GM23248 (cell line): ENCODE measurements around the gene MAML2. TPM values are rescaled to one million over a fixed set of nuclear protein-coding genes. Genes with fewer than 3 reads are reported as not detected.
A peak's percentile ranks its signal among the peaks of the same experiment; 100 is the strongest.

ENCODE experiments used
- DNase-seq: peaks from one replicate; pipeline ENCODE4 v3.0.0-alpha.2; 2015
- H2AFZ ChIP-seq: fragments of 200-600 bp; sonication (generic); 2 replicates; pipeline ENCODE4 v1.6.1; 2016; ENCODE audit warnings: antibody characterized with exemption
- H3F3A ChIP-seq: fragments of 200-600 bp; sonication (generic); 2 replicates; pipeline ENCODE4 v1.6.1; 2016; ENCODE audit warnings: mild to moderate bottlenecking, antibody characterized with exemption, mixed run types; ENCODE audit not compliant: insufficient read depth
- H3K27ac ChIP-seq: fragments of 200-600 bp; sonication (generic); 2 replicates; pipeline ENCODE4 v1.5.1; 2016; ENCODE audit warnings: mild to moderate bottlenecking
- H3K27me3 ChIP-seq: fragments of 200-600 bp; sonication (generic); replicated peaks from 2 replicates; pipeline ENCODE4 v1.6.1; 2016; ENCODE audit warnings: mild to moderate bottlenecking; ENCODE audit not compliant: insufficient read depth
- H3K36me3 ChIP-seq: fragments of 200-600 bp; sonication (generic); 2 replicates; pipeline ENCODE4 v1.6.1; 2016; ENCODE audit warnings: low read depth, mild to moderate bottlenecking
- H3K4me1 ChIP-seq: fragments of 200-600 bp; sonication (generic); 2 replicates; pipeline ENCODE4 v1.6.1; 2016; ENCODE audit warnings: mild to moderate bottlenecking; ENCODE audit not compliant: insufficient read depth
- H3K4me2 ChIP-seq: fragments of 200-600 bp; sonication (generic); one replicate; pipeline ENCODE4 v1.6.1; 2016; ENCODE audit warnings: mild to moderate bottlenecking; ENCODE audit not compliant: unreplicated experiment
- H3K4me3 ChIP-seq: fragments of 200-600 bp; sonication (generic); 2 replicates; pipeline ENCODE4 v1.5.1; 2016; ENCODE audit warnings: mild to moderate bottlenecking
- H3K79me2 ChIP-seq: fragments of 200-600 bp; sonication (generic); 2 replicates; pipeline ENCODE4 v1.6.1; 2016; ENCODE audit warnings: mild to moderate bottlenecking; ENCODE audit not compliant: insufficient read depth
- H3K9ac ChIP-seq: fragments of 200-600 bp; sonication (generic); 2 replicates; pipeline ENCODE4 v1.6.1; 2016; ENCODE audit warnings: mild to moderate bottlenecking
- H3K9me2 ChIP-seq: fragments of 200-600 bp; sonication (generic); 2 replicates; pipeline ENCODE4 v1.6.1; 2016; ENCODE audit warnings: mixed run types, mild to moderate bottlenecking, moderate library complexity; ENCODE audit not compliant: insufficient read depth
- H3K9me3 ChIP-seq: fragments of 200-600 bp; sonication (generic); one replicate; pipeline ENCODE4 v1.6.1; 2017; ENCODE audit warnings: low read depth
- H4K20me1 ChIP-seq: fragments of 200-600 bp; sonication (generic); 2 replicates; pipeline ENCODE4 v1.6.0; 2016; ENCODE audit not compliant: insufficient read depth
- EZH2 ChIP-seq: fragments of 200-600 bp; sonication (generic); IDR thresholded peaks from 2 replicates; pipeline ENCODE4 v1.6.1; 2018; ENCODE audit warnings: antibody characterized with exemption, mild to moderate bottlenecking; ENCODE audit not compliant: insufficient read depth, poor library complexity, severe bottlenecking
- EZH2phosphoT487 ChIP-seq: fragments of 200-600 bp; sonication (generic); IDR thresholded peaks from 2 replicates; pipeline ENCODE4 v1.6.1; 2018; ENCODE audit warnings: antibody characterized with exemption, moderate library complexity, mild to moderate bottlenecking, low read depth; ENCODE audit not compliant: insufficient read depth
- WGBS, 2 experiments: methylation state at CpG; one replicate each; pipeline ENCODE4 v1.1.6; 2015 to 2017; ENCODE audit warnings: low lambda C conversion rate in 2 of 2, low coverage in 1 of 2; ENCODE audit errors: missing lambda C conversion rate in 2 of 2; 5-methylcytosine and 5-hydroxymethylcytosine counted together
- in situ Hi-C: fragments of 300-500 bp; cut with MboI; formaldehyde crosslinking; loops from 2 replicates; pipeline ENCODE4 v1.15.0; 2020
- polyA plus RNA-seq: library from polyadenylated mRNA; unstranded; fragments of >200 nt; fragmentation: Nextera tagmentation; extraction: Ambion mirVana; gene quantifications from 2 replicates; pipeline ENCODE4 v1.2.1, GENCODE V29; 2016
- total RNA-seq: library from RNA; depleted of rRNA; stranded (reverse); fragments of >200 nt; shearing (Covaris generic); gene quantifications from 2 replicates; pipeline ENCODE4 v1.2.3, GENCODE V29; 2014

MAML2 gene
- total and polyA plus RNA-seq, 2 experiments from 2014 or later: 7.4 to 23.7 TPM

GRCh38 chr11:96388891-96389719 lies 46.1 kb upstream of the MAML2 start:
- in situ Hi-C loops: loop anchor here (25.0 kb wide), 1 partner anchor 1227 kb away; no protein-coding TSS in a partner anchor
- Histone ChIP-seq H4K20me1 (no peaks in the 10 kb centered on the region), H3K4me2 (peak overlapping the region; percentile 90), H3K9me2 (no peaks in the 10 kb centered on the region), H2AFZ (peak overlapping the region; percentile 92), H3K9me3 (no peaks in the 10 kb centered on the region), H3K79me2 (peaks cover 94% of the 10 kb centered on the region), H3K36me3 (peaks cover 4% of the 10 kb centered on the region; the same call in 1 of the 2 replicates), H3K9ac (peak overlapping the region; percentile 94), H3F3A (peaks cover 21% of the 10 kb centered on the region; the same call in 1 of the 2 replicates), H3K4me1 (peaks cover 43% of the 10 kb centered on the region), H3K4me3 (peak overlapping the region; percentile 95), H3K27ac (peak overlapping the region; percentile 89), H3K27me3 (no peaks in the 10 kb centered on the region)
- TF ChIP-seq EZH2: no peak
- no peak for TF ChIP-seq EZH2phosphoT487
- 1% methylated on average over 30 of the region's 30 CpGs for WGBS, 2 experiments
- peak; percentile 77 for DNase-seq

DNA sequence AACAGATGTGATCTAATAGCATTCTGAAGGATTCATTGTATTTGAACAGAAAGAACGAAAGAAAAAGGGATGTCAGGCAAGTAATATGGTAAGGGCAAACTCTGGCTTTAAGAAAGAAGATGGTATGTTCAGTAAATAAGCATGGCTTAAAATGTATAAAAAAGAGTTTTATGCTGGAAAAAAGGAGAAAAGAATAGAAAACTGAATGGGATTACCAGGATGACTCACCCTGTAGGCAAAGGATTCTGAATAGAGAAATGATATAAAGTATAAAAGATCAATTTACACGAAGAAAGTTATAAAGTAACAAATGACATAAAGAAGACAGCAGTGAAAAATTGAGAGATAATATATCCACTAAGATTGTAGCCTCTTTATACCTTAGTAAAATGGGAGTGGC lies 42.2 kb upstream of the MAML2 start:
- H2AFZ ChIP-seq: no peak overlapping the region
- 95 to 98% methylated on average over 2 of the region's 2 CpGs for WGBS, 2 experiments
- no peak overlapping the region for H3K4me2 ChIP-seq
- peaks cover 20% of the 10 kb centered on the region for H3K36me3 ChIP-seq
- no peaks in the 10 kb centered on the region for H3K9me3 ChIP-seq
- no peak overlapping the region for H3K9ac ChIP-seq
- no peaks in the 10 kb centered on the region for H3K9me2 ChIP-seq
- no peaks in the 10 kb centered on the region for H3F3A ChIP-seq
- peaks cover 11% of the 10 kb centered on the region; the same call in 1 of the 2 replicates for H3K4me1 ChIP-seq
- no peak overlapping the region for H3K27ac ChIP-seq
- H3K79me2 ChIP-seq: peaks cover 59% of the 10 kb centered on the region
- in situ Hi-C loops: loop anchor here (25.0 kb wide), 1 partner anchor 1223 kb away; no protein-coding TSS in a partner anchor
- TF ChIP-seq EZH2 (no peak), EZH2phosphoT487 (no peak)
- H3K27me3 ChIP-seq: no peaks in the 10 kb centered on the region
- H3K4me3 ChIP-seq: no peak overlapping the region
- no peaks in the 10 kb centered on the region for H4K20me1 ChIP-seq
- no peak for DNase-seq

DNA sequence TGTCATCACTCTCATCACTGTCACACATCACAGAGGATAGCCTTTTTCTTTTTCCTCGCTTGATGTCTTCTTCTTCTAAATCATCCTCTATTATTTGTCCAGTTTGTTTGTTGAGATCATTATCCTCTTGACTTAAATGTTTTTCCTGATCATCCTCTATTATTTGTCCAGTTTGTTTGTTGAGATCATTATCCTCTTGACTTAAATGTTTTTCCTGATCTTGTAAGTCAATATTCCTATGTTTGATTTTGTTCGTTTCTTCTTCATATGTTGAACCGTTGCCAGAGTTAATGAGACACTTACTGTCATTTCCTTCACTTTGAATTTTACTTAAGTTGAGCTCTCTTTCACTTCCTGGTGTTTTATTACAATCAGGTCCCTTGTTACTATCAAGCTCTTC lies 41.2 kb upstream of the MAML2 start:
- Histone ChIP-seq H3K4me2 (no peak overlapping the region), H3F3A (no peaks in the 10 kb centered on the region), H3K9me3 (no peaks in the 10 kb centered on the region), H3K4me1 (peaks cover 11% of the 10 kb centered on the region; the same call in 1 of the 2 replicates), H3K27ac (no peak overlapping the region), H2AFZ (no peak overlapping the region), H3K36me3 (peaks cover 26% of the 10 kb centered on the region), H3K9me2 (no peaks in the 10 kb centered on the region), H3K4me3 (no peak overlapping the region), H4K20me1 (no peaks in the 10 kb centered on the region), H3K27me3 (no peaks in the 10 kb centered on the region), H3K9ac (no peak overlapping the region), H3K79me2 (peaks cover 51% of the 10 kb centered on the region)
- in situ Hi-C loops: loop anchor here (25.0 kb wide), 1 partner anchor 1222 kb away; no protein-coding TSS in a partner anchor
- DNase-seq: no peak
- TF ChIP-seq EZH2 (no peak), EZH2phosphoT487 (no peak)
- WGBS, 2 experiments: 95 to 96% methylated on average over 3 of the region's 3 CpGs

- Histone ChIP-seq H3K4me3 (no peak overlapping the region), H2AFZ (no peak overlapping the region), H3K36me3 (peaks cover 15% of the 10 kb centered on the region; the same call in 1 of the 2 replicates), H3K4me1 (no peaks in the 10 kb centered on the region), H3K9ac (no peak overlapping the region), H3K9me2 (no peaks in the 10 kb centered on the region), H3K9me3 (no peaks in the 10 kb centered on the region), H3K27ac (no peak overlapping the region), H3F3A (no peaks in the 10 kb centered on the region), H4K20me1 (no peaks in the 10 kb centered on the region), H3K4me2 (no peak overlapping the region), H3K27me3 (no peaks in the 10 kb centered on the region), H3K79me2 (no peaks in the 10 kb centered on the region)
- TF ChIP-seq EZH2: no peak
- TF ChIP-seq EZH2phosphoT487: no peak
- DNase-seq: no peak
- in situ Hi-C loops: loop anchor here (25.0 kb wide), 1 partner anchor 1214 kb away; no protein-coding TSS in a partner anchor
- WGBS, 2 experiments: 94 to 100% methylated on average over 1 of the region's 1 CpG
Observed at GRCh38 chr11:96376796-96377195, 33.8 kb upstream of the MAML2 start.
